PC-3 (cell line): ENCODE results near the gene CSF2.

Experiments
- EZH2 ChIP-seq: fragments of 300-600 bp; sonication (generic); IDR thresholded peaks from one replicate; pipeline ENCODE4 v1.6.1; 2017; ENCODE audit warnings: antibody characterized with exemption, mild to moderate bottlenecking, low read length; ENCODE audit not compliant: unreplicated experiment
- TF ChIP-seq, protein P1 (sequence below): fragments of 300-600 bp; sonication (generic); conservative IDR thresholded peaks from 2 replicates; pipeline ENCODE4 v1.5.1; 2017; ENCODE audit warnings: antibody characterized with exemption, low read depth, mild to moderate bottlenecking, low read length

GRCh38 chr5:132064738-132065331 lies 8.8 kb upstream of the CSF2 start:
- TF ChIP-seq, protein P1, sequence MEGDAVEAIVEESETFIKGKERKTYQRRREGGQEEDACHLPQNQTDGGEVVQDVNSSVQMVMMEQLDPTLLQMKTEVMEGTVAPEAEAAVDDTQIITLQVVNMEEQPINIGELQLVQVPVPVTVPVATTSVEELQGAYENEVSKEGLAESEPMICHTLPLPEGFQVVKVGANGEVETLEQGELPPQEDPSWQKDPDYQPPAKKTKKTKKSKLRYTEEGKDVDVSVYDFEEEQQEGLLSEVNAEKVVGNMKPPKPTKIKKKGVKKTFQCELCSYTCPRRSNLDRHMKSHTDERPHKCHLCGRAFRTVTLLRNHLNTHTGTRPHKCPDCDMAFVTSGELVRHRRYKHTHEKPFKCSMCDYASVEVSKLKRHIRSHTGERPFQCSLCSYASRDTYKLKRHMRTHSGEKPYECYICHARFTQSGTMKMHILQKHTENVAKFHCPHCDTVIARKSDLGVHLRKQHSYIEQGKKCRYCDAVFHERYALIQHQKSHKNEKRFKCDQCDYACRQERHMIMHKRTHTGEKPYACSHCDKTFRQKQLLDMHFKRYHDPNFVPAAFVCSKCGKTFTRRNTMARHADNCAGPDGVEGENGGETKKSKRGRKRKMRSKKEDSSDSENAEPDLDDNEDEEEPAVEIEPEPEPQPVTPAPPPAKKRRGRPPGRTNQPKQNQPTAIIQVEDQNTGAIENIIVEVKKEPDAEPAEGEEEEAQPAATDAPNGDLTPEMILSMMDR = peak; percentile 83
- TF ChIP-seq EZH2 = no peak
